Stimulated activated CD4-positive, alpha-beta T cell treated with anti-CD3 and anti-CD28 coated beads, Interleukin-2, amount 100 ng/mL, for 4 hours (primary cell): ENCODE results near the gene NDUFB10.

Source experiments
- DNase-seq: peaks from one replicate; pipeline ENCODE4 v3.0.0-alpha.2; 2020; ENCODE audit warnings: low read depth

The NDUFB10 gene

DNA sequence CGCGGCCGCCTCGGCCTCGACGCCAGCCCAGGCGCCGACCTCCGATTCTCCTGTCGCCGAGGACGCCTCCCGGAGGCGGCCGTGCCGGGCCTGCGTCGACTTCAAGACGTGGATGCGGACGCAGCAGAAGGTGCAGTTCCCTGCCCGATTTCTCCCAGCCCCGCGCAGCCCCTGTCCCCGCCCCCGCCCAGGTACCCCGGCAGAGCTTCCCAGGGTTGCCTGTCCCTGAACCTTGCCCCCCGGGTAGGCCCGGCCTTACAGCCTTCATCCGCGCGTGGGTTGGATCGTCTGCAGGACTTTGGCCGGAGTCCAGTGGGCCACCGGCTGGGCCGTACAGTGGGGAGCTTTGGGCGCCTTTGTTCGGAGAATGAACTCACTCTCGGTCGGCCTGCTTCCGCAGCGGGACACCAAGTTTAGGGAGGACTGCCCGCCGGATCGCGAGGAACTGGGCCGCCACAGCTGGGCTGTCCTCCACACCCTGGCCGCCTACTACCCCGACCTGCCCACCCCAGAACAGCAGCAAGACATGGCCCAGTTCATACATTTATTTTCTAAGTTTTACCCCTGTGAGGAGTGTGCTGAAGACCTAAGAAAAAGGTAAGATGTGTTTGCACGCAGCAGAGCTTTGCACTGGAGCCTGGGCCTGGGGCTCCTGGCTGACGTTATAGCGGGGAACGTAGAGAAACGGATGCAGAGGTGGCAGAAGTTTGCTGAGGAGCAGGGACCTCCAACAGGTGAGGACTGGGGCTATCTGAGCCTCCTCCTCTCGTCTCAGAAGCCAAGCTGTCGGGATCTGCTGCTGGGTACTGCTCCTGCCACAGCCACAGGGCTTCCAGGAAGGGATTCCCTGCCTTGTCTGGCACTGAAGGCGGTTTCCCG, 25.2 kb downstream of the NDUFB10 start:
- no peak for DNase-seq

DNA sequence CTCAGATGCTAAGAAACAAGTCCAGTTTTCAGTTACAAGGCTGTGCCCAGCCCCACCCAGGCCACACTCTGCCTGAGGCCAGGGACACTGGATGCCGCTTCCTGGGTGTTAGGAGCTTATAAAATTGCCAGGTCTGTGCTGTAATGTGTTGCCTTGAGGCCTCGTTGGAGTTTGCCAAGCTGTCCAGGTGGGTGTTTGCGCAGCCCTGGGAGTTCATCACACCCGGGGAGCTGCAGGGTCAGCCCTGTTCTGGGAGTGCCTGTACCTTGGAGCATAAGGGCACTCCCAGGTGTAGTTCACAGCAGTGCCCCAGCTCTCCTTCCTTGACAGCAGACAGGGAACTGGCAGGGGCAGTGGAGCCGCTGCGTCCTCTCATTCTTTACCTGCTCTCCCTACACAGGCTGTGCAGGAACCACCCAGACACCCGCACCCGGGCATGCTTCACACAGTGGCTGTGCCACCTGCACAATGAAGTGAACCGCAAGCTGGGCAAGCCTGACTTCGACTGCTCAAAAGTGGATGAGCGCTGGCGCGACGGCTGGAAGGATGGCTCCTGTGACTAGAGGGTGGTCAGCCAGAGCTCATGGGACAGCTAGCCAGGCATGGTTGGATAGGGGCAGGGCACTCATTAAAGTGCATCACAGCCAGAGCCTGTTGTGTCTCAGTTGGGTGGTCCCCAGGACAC, 26.3 kb downstream of the NDUFB10 start:
- no peak for DNase-seq

DNA sequence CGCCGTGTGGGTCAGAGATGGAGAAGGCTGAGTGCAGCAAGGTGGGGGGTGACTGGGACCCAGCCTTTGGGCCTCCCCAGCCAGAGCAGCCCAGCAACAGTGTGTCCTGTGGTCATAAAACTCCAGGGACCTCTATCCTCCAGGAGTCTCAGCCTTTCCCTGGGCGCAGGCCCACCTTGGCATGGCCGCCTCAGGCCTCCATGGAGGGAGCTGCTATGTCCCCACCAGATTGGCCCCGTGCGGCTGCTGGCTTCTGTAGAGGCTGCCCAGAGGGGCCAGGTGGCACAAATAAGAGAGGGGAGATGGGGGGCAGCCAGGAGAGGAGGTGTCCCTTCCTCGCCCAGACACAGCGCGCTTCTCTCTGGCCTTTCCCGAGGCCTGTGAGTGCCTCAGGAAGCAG, 27.9 kb downstream of the NDUFB10 start:
- DNase-seq: no peak

DNA sequence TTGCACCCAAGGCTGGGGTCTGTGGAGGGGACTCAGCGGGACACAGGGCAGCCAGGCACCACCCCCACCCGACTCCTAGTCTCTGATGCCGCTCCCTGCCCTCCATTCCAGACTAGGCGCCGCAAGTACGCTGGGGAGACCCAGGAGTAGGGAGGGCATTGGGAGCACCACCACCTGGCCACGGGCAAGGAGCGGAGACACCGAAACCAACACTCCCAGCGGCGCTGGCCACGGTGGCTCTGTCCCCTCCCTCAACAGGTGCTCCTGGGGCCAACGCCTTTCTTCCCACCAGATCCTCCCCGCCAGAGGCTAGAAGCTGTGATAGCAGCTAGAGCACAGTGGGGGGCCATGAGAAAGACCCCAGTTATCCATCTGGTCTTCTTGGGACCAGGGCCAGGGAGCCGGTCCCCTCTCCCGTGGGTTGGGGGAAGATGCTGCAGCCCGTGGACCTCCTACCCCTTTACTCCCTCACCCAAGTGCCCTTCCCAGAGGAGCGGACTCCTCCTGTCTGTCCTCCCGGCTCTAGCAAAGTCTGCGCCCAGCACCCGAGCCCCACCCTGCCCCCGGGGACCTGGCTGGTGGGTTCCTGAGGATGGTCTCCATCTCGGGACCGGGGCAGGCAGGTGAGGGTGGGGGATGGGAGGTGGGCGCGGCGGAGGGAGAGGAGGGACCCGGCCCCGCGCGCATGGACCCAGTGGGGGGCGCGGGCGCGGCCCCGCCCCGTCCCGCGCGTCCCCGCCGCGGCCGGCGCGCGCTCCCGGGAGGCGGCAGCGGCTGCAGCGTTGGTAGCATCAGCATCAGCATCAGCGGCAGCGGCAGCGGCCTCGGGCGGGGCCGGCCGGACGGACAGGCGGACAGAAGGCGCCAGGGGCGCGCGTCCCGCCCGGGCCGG, 30.1 kb downstream of the NDUFB10 start, which contains the start of gene SYNGR3:
SYNGR3 (plus strand) TSS at position 762 of the 892 bp plus-strand sequence. CDS start 133 bp downstream, outside the sequence.
- no peak for DNase-seq

DNA sequence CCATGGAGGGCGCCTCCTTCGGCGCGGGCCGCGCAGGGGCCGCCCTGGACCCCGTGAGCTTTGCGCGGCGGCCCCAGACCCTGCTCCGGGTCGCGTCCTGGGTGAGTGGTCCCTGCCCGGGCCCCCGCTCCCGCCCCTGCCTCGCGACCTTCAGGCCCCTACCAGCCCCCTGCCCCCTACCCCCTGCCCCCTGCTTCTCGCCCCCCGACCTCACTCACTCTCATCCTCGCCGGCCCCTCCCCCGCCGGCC, 30.7 kb downstream of the NDUFB10 start:
- no peak for DNase-seq

DNA sequence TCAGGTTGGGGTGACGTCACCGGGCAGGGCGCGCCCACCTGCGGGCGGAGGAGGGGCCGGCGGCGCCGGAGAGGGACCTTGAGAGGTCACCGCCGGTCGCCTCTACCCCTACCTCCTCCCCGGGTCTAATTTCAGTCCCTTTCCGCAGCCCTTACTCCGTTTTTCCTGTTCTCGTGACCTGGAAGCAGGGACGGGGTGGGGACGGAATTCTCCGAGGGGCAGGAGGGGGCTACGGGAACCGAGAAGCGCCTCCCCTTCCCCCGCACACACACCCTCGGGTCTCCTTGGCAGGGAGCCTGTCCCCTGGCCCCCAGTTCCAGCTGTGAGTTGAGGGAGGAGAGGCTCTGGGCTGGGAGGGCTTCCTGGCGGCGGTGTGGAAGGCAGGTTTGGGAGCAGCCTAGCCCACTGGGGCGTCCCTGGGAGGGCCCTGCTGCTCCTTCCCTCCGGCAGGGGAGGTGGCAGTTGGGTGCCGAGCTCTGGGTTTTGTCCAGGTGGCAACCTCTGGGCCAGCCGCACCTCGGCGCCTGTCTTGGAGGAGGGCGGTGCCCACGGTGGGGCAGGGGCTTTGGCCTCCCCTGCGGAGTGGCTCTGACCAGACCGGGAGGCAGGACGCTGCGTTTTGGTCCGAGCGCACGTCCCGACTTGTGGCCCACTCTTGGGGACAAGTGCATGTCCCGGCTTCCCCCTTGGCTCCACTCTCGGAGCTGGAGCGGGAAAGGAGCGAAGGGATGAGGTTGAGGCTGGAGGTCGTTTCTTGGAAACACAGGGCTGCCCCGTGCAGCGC, 31.2 kb downstream of the NDUFB10 start:
- DNase-seq: no peak

DNA sequence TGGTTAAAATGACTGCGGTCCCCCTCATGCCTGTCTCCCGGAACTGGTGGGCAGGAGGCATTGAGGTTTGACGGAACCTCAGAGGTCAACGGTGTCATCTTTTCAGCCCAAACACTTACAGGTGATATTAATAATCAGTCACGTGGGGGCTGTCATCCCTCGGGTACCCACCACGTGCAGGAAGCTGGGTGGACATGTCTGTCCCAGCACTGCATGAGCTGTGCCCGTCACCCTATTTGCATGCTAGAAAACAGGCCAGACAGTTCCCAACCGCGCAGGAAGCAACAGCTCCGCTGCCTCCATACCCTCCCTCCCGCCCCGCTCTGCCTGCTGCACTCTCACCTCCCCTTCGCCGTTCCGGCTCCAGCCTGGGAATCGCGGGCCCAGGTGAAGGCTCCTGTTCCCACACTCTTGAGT, 31.8 kb downstream of the NDUFB10 start:
- no peak for DNase-seq

DNA sequence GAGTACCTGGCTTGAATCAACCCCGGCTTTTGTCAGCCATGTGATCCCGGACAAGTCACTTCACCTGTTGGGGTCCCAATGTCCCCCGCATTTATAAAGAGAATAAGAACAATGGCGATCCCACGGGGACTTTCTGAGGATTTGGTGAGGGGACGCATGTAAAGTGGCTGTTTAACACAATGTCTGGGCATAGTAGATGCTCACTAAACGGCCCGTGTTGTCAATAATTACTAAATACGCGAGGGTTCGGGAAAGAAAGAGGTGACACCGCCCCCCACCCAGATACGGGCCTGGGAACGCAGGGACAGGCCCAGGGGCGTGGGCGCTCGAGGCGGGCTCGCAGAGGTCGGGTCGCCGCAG, 32.2 kb downstream of the NDUFB10 start:
- DNase-seq: no peak

DNA sequence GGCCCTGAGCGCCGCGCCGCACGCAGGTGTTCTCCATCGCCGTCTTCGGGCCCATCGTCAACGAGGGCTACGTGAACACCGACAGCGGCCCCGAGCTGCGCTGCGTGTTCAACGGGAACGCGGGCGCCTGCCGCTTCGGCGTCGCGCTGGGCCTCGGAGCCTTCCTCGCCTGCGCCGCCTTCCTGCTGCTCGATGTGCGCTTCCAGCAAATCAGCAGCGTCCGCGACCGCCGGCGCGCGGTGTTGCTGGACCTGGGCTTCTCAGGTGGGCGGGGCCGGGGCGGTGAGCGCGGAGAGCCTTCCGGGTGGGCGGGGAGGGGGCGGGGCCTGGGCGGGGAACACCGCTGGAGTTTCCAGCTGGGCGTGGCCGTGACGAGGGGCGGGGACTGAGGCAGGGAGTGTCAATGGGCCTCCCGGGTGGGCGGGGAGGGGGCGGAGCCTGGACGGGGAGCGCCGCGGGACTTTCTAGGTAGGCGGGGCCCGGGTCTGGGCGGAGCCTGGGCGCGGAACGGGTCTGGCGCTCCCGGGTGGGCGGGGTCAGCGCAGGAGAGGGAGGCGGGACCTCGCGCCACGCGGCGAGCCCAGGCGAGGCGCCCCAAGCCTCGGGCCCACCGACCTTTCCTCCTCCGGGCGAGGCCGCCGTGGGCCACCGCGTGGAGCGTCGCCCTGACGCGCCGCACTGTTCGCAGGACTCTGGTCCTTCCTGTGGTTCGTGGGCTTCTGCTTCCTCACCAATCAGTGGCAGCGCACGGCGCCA, 32.8 kb downstream of the NDUFB10 start:
- peak; percentile 99 for DNase-seq

DNA sequence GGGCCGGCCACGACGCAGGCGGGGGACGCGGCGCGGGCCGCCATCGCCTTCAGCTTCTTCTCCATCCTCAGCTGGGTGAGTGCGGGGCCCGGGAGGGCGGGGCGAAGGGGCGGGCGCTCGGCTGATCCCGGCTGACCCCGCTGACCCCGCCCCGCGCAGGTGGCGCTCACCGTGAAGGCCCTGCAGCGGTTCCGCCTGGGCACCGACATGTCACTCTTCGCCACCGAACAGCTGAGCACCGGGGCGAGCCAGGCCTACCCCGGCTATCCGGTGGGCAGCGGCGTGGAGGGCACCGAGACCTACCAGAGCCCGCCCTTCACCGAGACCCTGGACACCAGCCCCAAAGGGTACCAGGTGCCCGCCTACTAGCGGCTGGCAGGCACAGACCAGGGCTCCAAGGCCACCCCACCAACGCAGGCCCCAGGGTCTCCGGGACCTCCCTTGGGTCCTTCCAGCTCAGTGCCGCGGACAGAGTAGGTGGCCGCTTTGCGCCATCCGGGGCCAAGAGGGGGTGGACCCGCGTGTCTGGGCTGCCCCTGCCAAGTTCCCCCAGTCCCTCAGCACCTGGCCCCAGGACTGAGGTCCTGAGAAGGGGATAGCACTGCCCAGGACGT, 33.5 kb downstream of the NDUFB10 start:
- DNase-seq: no peak

DNA sequence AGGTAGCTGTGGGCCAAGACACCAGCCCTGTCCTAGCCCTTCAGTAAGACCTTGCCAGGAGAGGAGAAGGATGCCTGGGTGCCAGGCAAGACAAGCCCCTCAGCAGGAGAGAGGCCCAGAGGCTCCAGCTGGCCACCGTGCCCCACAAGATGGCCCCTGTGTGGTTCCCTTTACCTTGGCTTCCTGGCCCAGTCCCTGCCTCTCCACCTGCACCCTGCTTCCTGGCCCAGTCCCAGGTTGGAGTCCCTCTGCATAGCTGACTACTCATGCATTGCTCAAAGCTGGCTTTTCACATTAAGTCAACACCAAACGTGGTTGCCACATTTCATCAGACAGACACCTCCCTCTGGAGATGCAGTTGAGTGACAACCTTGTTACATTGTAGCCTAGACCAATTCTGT, 34.4 kb downstream of the NDUFB10 start:
- no peak for DNase-seq

DNA sequence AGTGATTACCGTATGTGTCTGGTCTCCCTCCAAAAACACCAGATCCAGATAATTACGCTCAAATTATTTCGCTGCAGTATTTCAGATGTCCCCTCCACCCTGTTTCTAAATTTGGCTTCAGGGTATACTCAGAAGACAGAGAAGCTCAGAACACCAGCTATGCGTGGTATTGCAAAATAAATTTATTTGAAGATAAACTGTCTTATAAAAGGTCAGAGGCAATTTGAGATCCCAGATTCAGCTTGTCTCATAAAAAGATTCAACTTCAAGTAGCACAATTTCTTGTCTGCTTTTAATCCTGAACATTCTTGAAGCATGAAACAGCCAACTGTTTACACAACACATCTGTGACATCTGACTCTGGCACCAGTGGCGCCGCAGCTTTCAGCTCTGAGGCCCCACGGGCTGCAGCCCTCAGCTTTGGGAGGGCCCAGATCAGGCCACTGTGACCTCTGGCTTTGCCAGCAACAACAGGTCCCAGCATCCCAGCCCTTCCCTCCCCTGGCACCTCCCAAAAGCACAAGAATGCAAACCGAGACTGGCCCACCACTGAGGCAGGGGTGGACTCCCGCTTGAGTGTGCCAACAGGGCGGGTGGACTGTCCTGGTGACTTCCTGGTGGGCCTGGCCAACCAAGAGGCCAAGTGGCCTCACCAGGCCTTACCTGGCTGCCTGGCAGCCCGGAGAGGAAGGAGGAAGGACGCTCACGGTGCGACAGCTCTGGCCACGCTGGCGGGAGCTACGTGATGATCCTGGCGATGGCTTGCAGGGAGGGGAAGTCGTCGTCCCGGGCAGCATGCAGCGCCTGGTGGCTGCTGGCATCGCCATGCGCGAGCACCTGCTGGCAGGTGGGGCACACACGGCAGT, 38.4 kb downstream of the NDUFB10 start:
- DNase-seq: no peak

DNA sequence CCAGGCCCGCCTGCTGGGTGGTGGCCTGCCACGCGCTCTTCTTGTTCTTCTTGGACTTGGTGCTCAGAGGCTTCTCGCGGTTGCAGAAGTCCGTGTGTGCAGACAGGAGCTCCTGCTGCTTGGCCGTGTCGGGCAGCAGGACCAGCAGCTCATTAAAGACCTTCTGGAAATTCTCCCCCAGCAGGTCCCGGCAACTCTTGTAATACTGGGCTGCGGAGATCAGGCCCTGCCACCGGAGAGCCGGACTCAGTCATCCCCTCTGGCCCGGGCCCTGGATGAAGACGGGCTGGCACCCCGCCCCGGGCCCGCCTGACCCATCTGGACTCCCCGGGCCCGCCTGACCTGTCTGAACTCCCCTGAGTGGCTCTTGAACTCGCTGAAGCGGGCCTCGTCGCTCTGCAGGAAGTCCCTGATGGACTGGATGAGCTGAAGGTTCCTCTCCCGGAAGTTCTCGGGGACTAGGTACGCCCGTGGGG, 39.1 kb downstream of the NDUFB10 start:
- DNase-seq: no peak

DNA sequence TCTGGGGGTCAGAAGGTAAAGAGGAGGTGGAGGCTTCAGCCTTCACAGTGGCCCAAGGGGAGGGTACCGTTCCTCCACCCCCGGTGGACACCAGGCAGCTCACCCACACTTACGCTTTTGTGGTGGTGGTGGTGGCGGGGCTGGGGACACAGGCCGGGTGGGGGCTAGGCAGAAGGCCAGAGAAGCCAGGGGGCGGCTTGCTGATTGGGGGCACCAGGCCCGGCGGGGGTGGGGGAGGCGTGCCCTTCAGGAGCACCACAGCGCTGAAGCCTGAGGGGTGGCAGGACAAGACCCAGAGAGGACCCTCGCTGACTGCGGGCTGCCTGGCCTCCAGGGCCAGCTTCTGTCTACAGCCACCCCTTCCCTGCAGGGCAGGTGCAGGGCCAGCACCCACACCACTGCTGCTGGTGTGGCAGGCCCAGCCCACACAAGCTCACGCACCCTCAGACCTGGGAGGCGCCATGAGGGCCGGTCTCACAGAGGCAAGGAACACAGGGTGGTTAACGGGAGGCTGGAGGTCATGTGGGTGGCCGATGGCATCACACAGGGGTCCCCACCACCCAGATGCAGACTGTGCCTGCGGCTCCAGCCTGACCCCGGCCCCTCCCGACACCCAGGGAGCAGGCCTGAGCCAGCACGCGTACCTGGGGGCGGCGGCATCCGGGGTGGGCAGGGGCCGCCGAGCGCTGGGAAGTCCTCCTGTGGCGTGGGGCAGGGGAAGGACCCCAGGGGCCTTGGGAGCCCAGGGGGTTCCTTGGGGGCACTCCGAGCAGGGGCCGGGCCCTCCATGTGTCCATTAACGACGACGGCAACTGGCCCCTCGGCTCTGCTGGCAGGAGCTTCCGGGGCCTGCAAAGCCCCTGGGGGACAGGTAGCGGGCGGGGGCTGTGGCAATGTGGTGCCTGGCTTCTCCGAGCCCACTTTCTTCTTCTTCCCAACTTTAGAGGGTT, 39.8 kb downstream of the NDUFB10 start:
- no peak for DNase-seq

DNA sequence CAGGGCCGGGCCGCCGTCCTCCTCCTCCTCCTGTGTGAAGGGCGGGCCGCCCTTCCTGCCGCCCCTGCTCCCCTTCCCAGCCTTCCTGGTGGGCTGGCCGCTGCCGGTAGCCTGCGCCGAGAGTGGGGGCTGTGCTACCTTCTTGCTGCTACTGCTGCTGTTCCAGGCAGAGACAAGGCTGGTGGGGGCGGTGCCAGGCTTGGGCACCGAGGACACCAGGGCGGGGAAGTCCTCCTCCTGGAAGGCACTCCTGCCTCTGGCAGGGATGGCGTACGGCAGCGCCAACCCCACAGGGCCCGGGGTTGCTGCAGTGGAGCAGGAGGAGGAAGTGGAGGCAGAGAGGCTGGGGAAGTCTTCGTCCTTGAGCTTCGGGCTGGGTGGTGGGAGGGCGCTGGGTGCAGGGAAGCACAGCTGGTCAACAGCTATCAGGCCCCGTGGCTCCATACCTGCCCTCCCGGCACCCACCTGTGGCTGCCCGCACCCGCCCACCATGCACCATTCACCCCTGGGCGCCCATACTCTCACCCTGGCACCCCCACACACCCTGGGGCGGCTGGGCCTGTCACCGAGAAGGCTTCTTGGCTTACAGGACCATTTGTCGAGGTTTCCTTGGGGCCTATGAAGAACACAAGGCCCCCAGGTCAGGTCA, 40.7 kb downstream of the NDUFB10 start:
- no peak for DNase-seq

DNA sequence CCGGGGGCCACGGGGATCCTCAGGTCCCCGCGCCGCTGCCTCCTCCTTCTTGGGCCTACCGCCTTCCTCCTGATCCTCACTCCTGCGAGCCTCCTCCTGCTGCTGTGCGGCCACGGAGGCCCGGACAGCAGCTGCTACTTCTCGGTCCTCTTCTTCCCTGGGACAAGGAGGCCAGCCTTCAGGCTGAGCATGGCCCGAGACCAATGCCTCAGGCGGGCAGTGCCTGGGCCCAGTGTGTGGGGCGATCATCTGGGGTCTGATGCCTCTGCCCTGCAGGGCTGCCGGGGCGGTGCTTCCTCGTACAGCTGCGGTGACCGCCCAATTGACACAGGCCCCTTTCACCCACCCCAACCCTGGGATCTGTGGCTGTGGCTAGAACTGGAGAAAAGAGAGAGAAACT, 41.7 kb downstream of the NDUFB10 start:
- DNase-seq: no peak

DNA sequence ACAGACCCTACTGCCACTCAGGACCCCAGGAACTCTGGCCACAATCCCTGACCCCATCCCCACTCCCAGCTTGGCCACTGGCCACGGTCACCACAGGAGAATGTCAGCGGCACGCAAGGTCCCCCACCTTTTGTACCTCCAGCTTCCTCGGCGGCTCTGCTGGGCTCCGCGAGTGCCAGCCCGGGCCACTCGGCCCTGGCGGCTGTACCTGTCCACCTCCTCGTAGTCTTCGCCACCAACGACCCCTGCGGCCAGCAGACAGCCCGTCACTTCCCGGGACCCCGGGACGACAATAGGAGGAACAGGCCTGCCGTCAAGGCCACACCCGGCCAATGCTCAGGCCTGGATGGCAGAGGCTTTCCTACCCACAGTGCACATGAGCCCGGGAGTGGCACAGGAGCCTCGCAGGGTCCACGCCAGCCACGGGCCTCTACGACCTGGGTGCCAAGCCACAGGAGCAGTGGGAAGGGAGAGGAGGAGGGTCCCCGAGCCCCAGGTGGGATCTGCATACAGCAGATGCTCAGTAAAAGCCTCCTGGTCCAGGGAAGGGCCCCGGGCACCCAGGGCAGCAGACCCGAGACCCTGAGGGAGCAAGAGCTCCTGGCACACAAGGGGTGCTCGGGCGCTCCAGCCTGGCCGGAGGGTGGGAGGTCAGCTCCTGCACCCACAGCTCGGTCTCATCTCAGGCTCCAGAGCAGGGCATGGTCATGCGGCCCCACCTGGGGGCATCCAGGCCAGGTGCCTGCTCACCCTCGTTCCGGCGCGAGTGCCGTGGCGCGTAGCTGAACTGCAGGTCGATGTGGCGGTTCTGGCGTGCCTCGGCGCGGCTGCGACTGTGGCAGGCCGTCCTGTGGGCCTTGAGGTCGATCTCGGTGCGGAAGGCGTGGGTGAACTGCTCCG, 42.4 kb downstream of the NDUFB10 start:
- no peak for DNase-seq
